ENCODE measurements around the gene CDC42.

The CDC42 gene

DNA sequence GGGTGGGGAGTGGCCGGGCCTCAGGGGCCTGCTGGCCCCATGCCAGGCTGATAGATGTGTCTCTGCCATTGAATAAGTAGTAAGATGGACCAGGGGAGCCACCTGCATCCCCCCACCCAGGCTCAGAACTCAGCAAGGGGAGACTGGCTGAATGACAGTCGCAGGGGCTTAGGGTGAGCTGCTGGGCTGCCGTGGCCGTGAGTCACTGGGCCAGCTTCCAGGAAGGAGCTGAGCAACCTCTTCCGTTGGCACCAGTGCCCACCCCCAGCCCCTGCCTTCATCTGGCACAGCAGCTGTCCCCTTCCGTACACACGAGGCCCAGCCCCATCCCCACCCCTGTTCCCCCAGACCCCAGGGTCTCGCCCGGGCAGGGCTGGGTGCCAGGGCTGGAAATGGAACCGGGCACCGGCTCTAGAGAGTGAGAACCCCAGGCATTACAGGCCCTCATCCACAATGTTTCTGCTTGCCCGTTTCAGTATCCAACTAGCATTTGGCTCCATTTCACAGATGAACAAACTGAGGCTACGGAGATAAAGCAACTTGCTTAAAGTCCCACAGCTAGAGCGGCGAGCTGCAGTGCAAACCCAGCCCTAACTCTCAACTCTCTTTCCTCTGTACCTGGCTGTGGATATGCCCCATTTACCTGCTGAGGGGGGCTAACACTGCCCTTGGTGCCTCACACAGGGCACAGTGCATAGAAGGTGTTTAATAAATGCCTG is 80.2 kb downstream of the CDC42 start:
- DNase-seq = peak in 1 of 2 experiments; percentile 21

DNA sequence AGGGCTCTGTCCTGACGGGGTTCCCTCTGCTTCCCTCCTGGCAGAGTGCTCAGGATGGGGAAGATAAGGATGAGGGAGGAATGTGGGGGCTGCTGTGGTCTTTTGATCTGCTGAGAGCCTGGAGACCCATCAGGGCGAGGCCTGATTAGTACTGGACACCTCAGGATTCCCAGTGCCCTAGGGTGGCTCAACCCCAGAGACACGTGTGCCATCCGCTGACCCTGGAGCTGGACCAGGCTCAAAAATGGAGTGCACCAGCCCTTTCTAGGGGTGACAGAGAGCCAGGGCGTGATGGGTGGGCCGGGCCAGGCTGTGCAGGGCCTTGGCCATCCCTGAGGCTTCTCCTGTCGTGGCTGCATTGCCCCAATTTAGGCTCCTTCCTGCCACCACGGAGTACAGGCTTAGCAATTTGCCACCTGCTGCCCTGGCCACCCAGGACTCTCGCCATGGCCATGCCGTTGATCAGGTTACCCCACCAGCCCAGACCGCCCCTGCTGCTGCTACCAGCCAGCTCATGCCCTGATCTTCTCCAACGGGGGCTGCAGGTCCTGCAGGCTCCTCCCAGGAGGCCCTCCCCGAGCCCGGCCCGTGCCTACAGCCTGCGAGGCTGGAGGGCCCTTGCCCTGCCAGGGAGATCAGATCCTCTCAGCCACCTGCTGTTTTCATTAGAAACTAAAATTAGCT is 80.9 kb downstream of the CDC42 start:
- peak in 1 of 2 experiments; percentile 53 for DNase-seq

DNA sequence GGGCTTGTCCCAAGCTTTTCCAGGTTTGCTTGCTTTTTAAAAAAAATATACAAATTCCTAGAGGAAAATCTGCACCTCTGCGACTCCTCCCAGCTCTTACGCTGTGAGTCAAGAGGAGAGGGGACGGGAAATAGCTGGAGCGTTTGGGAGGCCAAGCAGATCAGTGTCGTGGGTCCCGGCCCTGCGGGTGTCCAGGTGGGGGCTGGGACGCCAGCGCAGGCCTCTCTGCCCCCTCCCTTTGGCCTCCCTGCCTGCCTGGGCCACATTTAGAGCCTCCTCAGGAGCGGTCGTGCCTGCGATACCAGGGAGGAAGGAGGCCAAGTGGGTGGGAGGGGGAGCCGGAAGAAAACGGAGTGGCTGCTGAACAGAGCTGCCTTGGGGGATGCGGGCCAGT is 81.4 kb downstream of the CDC42 start:
- DNase-seq = no peak

DNA sequence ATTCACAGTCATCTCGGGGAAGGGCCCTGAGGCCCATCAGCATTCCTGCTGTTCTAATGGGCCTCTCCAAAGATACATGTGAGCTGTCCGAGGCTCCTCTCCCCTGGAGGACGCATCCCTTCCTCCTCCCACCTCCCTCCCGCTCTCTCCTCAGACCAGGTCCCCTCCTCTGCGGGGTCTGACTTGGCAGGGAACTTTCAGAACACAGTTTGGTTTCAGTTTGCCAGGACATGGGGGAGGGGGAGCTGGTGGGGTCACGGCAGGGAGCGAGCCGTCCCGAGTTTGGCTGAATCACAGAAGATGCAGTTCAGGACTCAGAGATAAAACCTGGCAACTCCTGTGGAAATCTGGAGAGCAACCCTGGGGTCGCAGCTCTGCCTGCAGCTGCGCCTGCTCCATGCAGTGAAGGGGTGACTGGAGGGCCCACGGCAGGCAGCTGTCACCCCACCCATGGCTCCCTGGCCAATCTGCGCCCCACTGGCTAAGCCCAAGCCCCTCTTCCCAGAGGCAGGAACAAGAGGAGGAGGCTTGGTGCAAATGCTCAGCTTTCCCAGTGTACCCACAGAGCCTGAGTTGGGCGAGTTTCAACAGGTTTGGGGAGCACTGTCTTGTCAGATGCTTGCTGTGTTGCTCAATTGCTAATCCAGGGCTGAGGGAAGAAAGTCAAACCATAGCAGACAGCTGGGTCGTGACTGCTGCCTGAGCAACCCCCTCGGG is 84.7 kb downstream of the CDC42 start:
- no peak for DNase-seq

DNA sequence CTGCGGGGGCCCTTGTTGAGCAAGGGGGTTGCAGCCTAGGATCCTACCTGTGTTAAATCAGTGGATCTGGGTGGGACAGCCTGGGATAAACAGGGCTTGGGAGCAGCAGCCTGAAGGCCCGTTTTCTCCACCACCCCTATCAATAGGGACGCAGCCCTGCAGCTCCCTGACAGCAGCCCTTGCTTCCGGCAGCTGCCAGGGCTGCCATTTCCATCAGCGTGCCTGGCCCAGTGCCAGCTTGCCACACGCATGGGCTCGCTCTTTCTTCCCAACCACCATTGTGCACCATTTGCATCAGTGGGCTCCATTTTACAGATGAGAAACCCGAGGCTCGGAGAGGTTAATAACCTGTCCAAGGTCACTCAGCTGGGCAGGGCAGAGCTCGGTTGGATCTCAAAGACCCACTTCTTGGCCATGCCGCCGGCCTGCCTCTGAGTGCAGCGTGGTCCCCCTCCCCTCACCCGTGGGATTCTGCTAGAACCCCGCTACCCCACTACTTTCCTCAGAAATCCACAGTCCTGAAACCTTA is 86.6 kb downstream of the CDC42 start:
- peak; percentile 62 to 72 for DNase-seq

DNA sequence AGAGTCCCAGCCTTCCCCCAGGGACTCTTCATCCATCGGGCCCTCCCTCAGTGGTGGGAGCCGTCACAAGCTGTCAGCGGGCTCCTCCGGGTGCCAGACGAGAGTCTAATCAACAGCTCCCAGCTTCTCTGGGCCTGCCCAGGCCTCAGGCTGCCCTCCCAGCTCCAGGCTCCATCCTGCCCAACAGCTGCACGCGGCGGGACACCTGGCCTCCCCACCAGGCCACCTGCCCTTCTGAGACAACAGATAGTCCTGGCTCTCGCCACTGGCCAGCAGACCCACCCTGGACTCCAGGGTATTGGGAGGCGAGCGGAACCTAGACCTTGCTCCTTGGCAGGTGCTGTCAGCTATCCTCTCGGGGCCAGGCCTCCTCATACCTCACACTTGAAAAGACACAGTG is 87.3 kb downstream of the CDC42 start:
- DNase-seq = peak; percentile 80 to 82

Data from SHP77 (cell line).